GM12878 (cell line): Measurements from ENCODE around the gene SEL1L3. TPM values are rescaled to one million over a fixed set of nuclear protein-coding genes. Genes with fewer than 3 reads are reported as not detected.

Experiments used
- ATAC-seq: fragments of 200-7000 bp; cut with Tn5 transposase; 3 replicates; pipeline ENCODE4 v1.9.1; 2020; ENCODE audit warnings: mild to moderate bottlenecking, moderate library complexity
- BruUV-seq: library from RNA; stranded (reverse); fragments of 400-500 nt; replicated peaks from 2 replicates; lab custom pipeline; 2021; lab: Mats Ljungman, UMichigan
- CTCF ChIA-PET: fragments of 300-600 bp; sonication (Branson Sonifier 250); formaldehyde crosslinking; extraction: SDS; loops from one replicate; lab custom pipeline; 2021; ENCODE audit warnings: inconsistent platforms; lab: Yijun Ruan, JAX
- POLR2A ChIA-PET: fragments of 350-600 bp; formaldehyde crosslinking; extraction: SDS; loops from one replicate; lab custom pipeline; 2021; ENCODE audit warnings: inconsistent platforms; lab: Charles Lee
- RAD21 ChIA-PET: fragments of 300-600 bp; sonication (Branson Sonifier 250); formaldehyde crosslinking; loops from one replicate; lab custom pipeline; 2023; ENCODE audit warnings: antibody characterized with exemption; ENCODE audit not compliant: unreplicated experiment; lab: Charles Lee
- SMC1A ChIA-PET: fragments of 300-600 bp; sonication (Branson Sonifier 250); formaldehyde crosslinking; loops from one replicate; lab custom pipeline; 2023; ENCODE audit not compliant: unreplicated experiment, uncharacterized antibody; lab: Charles Lee
- DNase-seq: peaks from one replicate; pipeline ENCODE4 v3.0.0-alpha.2; 2011; ENCODE audit warnings: low read depth, low spot score
- FAIRE-seq: peaks from 3 replicates; lab custom pipeline; 2011; peaks lifted over from hg19 to GRCh38; lab: Jason Lieb, UNC
- H2AFZ ChIP-seq: 2 replicates; pipeline ENCODE4 v1.6.0; 2011; ENCODE audit warnings: low read depth, low read length, control low read depth; ENCODE audit not compliant: control insufficient read depth
- H3K27ac ChIP-seq: 2 replicates; pipeline ENCODE4 v1.5.1; 2011; ENCODE audit warnings: control low read depth; ENCODE audit not compliant: control insufficient read depth, insufficient read depth
- H3K27me3 ChIP-seq, 2 experiments: replicated peaks in 1 of 2; 2 replicates each; pipeline versions ENCODE4 v1.6.0 to v1.6.1; 2011; ENCODE audit warnings: low read length in 1 of 2; ENCODE audit not compliant: control insufficient read depth in 2 of 2, insufficient read depth in 2 of 2
- H3K36me3 ChIP-seq, 2 experiments: 2 replicates each; pipeline ENCODE4 v1.5.1; 2011; ENCODE audit warnings: low read length in 1 of 2; ENCODE audit not compliant: control insufficient read depth in 2 of 2, insufficient read depth in 2 of 2
- H3K4me1 ChIP-seq: 2 replicates; pipeline ENCODE4 v1.6.1; 2011; ENCODE audit warnings: mild to moderate bottlenecking, low read length, moderate library complexity, mixed read lengths; ENCODE audit not compliant: control insufficient read depth, insufficient read depth
- H3K4me2 ChIP-seq: 2 replicates; pipeline ENCODE4 v1.6.0; 2011; ENCODE audit warnings: control low read depth; ENCODE audit not compliant: control insufficient read depth, insufficient read depth
- H3K4me3 ChIP-seq: fragments of 200-600 bp; sonication (generic); 2 replicates; pipeline ENCODE4 v1.5.1; 2016
- H3K79me2 ChIP-seq: 2 replicates; pipeline ENCODE4 v1.6.0; 2011; ENCODE audit warnings: low read length; ENCODE audit not compliant: control insufficient read depth, insufficient read depth
- H3K9ac ChIP-seq: 2 replicates; pipeline ENCODE4 v1.8.0; 2011; ENCODE audit warnings: low read length, control low read depth, mixed read lengths; ENCODE audit not compliant: control insufficient read depth, insufficient read depth
- H3K9me3 ChIP-seq: replicated peaks from 3 replicates; pipeline ENCODE4 v1.5.1; 2011; ENCODE audit warnings: mild to moderate bottlenecking, low read length; ENCODE audit not compliant: control insufficient read depth, insufficient read depth
- H4K20me1 ChIP-seq: 2 replicates; pipeline ENCODE4 v1.6.0; 2011; ENCODE audit not compliant: control insufficient read depth, insufficient read depth
- DPF2 ChIP-seq: fragments of 450-650 bp; IDR thresholded peaks from 2 replicates; pipeline ENCODE4 v1.6.1; 2017; ENCODE audit warnings: mild to moderate bottlenecking
- MXI1 ChIP-seq: fragments of 150-350 bp; IDR thresholded peaks from 2 replicates; pipeline ENCODE4 v1.6.1; 2011; ENCODE audit warnings: low read depth, mild to moderate bottlenecking, inconsistent platforms, low read length, improper control_type of control experiment
- PML ChIP-seq: IDR thresholded peaks from 2 replicates; pipeline ENCODE4 v1.6.1; 2012; ENCODE audit warnings: low read length, inconsistent platforms
- POLR2A ChIP-seq: IDR thresholded peaks from 2 replicates; pipeline ENCODE4 v1.6.1; 2011; ENCODE audit warnings: low read depth, mild to moderate bottlenecking, low read length
- SPI1 ChIP-seq: IDR thresholded peaks from 2 replicates; pipeline ENCODE4 v1.6.1; 2011; ENCODE audit warnings: low read depth, mild to moderate bottlenecking, low read length, moderate library complexity, borderline replicate concordance; ENCODE audit not compliant: insufficient read depth
- ZNF274 ChIP-seq: IDR thresholded peaks from one replicate; pipeline ENCODE4 v1.8.0; 2011; ENCODE audit not compliant: insufficient read length, insufficient read depth
- WGBS: methylation state at CpG from one replicate; pipeline ENCODE4 v1.1.6; 2016; ENCODE audit warnings: low lambda C conversion rate; ENCODE audit not compliant: insufficient replicate concordance, insufficient coverage; ENCODE audit errors: missing lambda C conversion rate; 5-methylcytosine and 5-hydroxymethylcytosine counted together
- in situ Hi-C: fragments of 300-500 bp; cut with MboI; formaldehyde crosslinking; loops from 9 replicates; pipeline ENCODE4 v1.14.3; 2018; ENCODE audit warnings: mixed read lengths
- intact Hi-C: fragments of 100-400 bp; cut with micrococcal nuclease; formaldehyde crosslinking; loops from one replicate; pipeline ENCODE4 v1.14.2; 2022; ENCODE audit not compliant: unreplicated experiment
- polyA plus RNA-seq, 11 experiments: library from polyadenylated mRNA; depleted of rRNA in 4 of 11; unstranded in 6 of 11; stranded (reverse) in 5 of 11; fragments of >200 nt; fragmentation: Nextera tagmentation in 4 of 11; fragmentation: Illumina TruSeq in 1 of 11; extraction: Ambion mirVana in 4 of 11; extraction: Trizol in 1 of 11; gene quantifications; 1 replicate in 1 of 11; 2 replicates in 10 of 11; pipeline versions ENCODE4 v1.2.1 to v1.2.3, GENCODE V29; 2011 to 2016; ENCODE audit warnings: inconsistent platforms in 2 of 11, missing spikeins in 2 of 11, low read depth in 1 of 11
- total RNA-seq, 4 experiments: library from RNA; depleted of rRNA in 3 of 4; stranded (reverse); fragments of >200 nt in 3 of 4; fragmentation: Illumina TruSeq in 1 of 4; extraction: Trizol in 1 of 4; gene quantifications; 2 replicates each; pipeline versions ENCODE4 v1.2.1 to v1.2.3, GENCODE V29; 2013 to 2021
- TF ChIP-seq, protein P1 (sequence below): fragments of 450-650 bp; IDR thresholded peaks from 2 replicates; pipeline ENCODE4 v1.6.1; 2017; ENCODE audit warnings: mild to moderate bottlenecking
- TF ChIP-seq, protein P2 (sequence below): IDR thresholded peaks from 2 replicates; pipeline ENCODE4 v1.6.1; 2011; ENCODE audit warnings: low read depth, mild to moderate bottlenecking, low read length, moderate library complexity, borderline replicate concordance; ENCODE audit errors: extremely low read depth

SEL1L3 gene
- total and polyA plus RNA-seq, 10 of the 15 experiments (the other 5 are each of a cell fraction or from before 2014, with no cell fraction given), result 20.4 to 82.2 (median 47.3) TPM

DNA sequence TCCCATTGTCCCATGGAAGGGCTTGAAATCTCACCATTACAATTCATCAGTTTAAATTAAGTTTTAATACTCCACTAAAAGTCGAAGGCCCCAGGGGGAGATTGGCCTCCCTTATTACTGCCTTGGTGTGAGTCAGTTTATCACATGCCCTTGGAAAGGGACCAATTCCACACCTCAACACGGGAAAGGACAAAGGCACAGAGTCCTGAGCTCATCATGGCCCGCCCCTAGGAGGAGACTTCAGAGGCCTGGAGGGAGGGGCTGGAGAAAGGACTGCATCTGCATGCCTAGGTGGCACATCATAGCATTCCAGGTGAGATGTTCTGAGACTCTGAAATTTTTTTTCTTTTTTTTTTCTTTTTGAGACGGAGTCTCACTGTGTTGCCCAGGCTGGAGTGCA is 2.8 kb upstream of the SEL1L3 start (continued):
- no peak for TF ChIP-seq ZNF274
- TF ChIP-seq SPI1, result no peak
- TF ChIP-seq DPF2, result no peak
- no peak for TF ChIP-seq MXI1

DNA sequence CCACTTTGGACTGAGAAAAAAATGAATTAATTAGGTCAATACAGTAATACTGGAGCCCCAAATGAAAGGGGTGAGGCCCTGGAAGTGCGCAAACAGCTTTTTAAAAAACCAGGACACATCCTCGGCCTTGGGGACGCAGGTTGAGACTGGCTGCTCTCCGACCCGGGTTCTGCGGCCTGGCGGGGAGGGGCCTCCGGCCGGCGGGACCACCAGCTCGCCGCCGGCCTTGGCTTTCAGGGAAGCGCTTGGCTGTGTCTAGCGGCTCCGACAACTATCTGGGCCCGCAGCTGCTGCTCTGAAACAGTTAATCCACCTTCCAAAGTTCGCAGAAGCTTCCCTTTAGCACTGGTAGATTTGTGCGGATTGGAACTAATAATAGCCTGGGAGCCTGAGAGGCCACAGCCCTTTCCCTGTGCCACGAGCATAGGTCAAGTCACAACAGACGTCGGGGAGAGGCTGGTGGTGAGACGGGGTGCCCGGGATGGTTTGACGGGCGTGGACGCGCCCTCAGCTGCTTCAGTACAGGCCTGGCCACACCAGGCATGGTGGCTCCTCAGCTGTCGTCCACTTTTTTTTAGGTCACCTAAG is 1.1 kb upstream of the SEL1L3 start:
- intact Hi-C loops (no loop called here), in situ Hi-C loops (no loop called here)
- Histone ChIP-seq H2AFZ (no peak overlapping the region), H4K20me1 (no peaks in the 10 kb centered on the region), H3K9ac (peak overlapping the region; percentile 48; the same call in 1 of the 2 replicates), H3K79me2 (peaks cover 6% of the 10 kb centered on the region), H3K27ac (no peak overlapping the region; the same call in 1 of the 2 replicates), H3K4me3 (peak overlapping the region; percentile 71; the same call in 1 of the 2 replicates), H3K4me2 (peak overlapping the region; percentile 91), H3K4me1 (peaks cover 32% of the 10 kb centered on the region), H3K36me3 (no peaks in the 10 kb centered on the region), H3K9me3 (peaks cover 1% of the 10 kb centered on the region; the same call in 2 of the 3 replicates), H3K27me3 (peaks cover 1 to 6% of the 10 kb centered on the region in 2 experiments; a peak in 3 of 4 replicates)
- TF ChIP-seq, protein P1, sequence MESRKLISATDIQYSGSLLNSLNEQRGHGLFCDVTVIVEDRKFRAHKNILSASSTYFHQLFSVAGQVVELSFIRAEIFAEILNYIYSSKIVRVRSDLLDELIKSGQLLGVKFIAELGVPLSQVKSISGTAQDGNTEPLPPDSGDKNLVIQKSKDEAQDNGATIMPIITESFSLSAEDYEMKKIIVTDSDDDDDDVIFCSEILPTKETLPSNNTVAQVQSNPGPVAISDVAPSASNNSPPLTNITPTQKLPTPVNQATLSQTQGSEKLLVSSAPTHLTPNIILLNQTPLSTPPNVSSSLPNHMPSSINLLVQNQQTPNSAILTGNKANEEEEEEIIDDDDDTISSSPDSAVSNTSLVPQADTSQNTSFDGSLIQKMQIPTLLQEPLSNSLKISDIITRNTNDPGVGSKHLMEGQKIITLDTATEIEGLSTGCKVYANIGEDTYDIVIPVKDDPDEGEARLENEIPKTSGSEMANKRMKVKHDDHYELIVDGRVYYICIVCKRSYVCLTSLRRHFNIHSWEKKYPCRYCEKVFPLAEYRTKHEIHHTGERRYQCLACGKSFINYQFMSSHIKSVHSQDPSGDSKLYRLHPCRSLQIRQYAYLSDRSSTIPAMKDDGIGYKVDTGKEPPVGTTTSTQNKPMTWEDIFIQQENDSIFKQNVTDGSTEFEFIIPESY, result 0 out of 2 replicates have a peak, but pooled peaks have one; percentile 3
- TF ChIP-seq, protein P2, sequence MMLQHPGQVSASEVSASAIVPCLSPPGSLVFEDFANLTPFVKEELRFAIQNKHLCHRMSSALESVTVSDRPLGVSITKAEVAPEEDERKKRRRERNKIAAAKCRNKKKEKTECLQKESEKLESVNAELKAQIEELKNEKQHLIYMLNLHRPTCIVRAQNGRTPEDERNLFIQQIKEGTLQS, result no peak
- TF ChIP-seq PML, result no peak
- TF ChIP-seq POLR2A, result no peak
- no peak for FAIRE-seq
- no peak for ATAC-seq
- BruUV-seq, result no TSS peak
- ChIA-PET POLR2A (interaction anchor here (1.2 to 2.3 kb wide), 3 partner anchors 10 to 20 kb away, joined by 3 to 8 read pairs (median 6); no protein-coding TSS in a partner anchor), SMC1A (interaction anchor here (1.2 to 3.8 kb wide), 3 partner anchors 13 to 49 kb away, joined by 3 to 22 read pairs (median 19); partner anchors contain the start of gene SMIM20), RAD21 (interaction anchor here (1.4 to 2.9 kb wide), 2 partner anchors 10 to 15 kb away, joined by 4 to 10 read pairs; no protein-coding TSS in a partner anchor), CTCF (interaction anchor here (1.0 to 1.2 kb wide), 3 partner anchors 9 to 71 kb away, joined by 3 to 5 read pairs (median 3); no protein-coding TSS in a partner anchor)
- 61% methylated on average over 29 of the region's 29 CpGs for WGBS
- DNase-seq, result no peak
